GDM1 (cell line): ENCODE results near the gene BUB3.

Source experiments
- DNase-seq: peaks from one replicate; lab custom pipeline; 2025; lab: John Stamatoyannopoulos, UW

BUB3 gene

GRCh38 chr10:123204127-123204461 lies 49.9 kb downstream of the BUB3 start:
- no peak for DNase-seq

GRCh38 chr10:123205041-123205440 lies 50.8 kb downstream of the BUB3 start:
- no peak for DNase-seq

GRCh38 chr10:123212063-123212462 lies 57.9 kb downstream of the BUB3 start:
- DNase-seq = no peak

GRCh38 chr10:123212640-123213039 lies 58.4 kb downstream of the BUB3 start:
- DNase-seq = no peak

GRCh38 chr10:123213192-123213591 lies 59.0 kb downstream of the BUB3 start:
- no peak for DNase-seq
